H1 (cell line): ENCODE results near the gene GRK5. TPM values are rescaled to one million over a fixed set of nuclear protein-coding genes. Genes with fewer than 3 reads are reported as not detected.

Experiments
- CTCF ChIA-PET: fragments of 300-600 bp; sonication (Branson Sonifier 250); formaldehyde crosslinking; loops from one replicate; lab custom pipeline; 2021; ENCODE audit not compliant: partially characterized antibody; lab: Charles Lee
- POLR2A ChIA-PET: fragments of 300-600 bp; sonication (Branson Sonifier 250); formaldehyde crosslinking; loops from one replicate; lab custom pipeline; 2021; ENCODE audit warnings: inconsistent platforms; ENCODE audit not compliant: partially characterized antibody; lab: Charles Lee
- DNase-seq, 2 experiments: peaks; one replicate each; pipeline versions ENCODE4 v3.0.0 to v3.0.0-alpha.2; 2010 to 2022; ENCODE audit warnings: low spot score in 2 of 2, low read depth in 1 of 2, mixed read lengths in 1 of 2
- FAIRE-seq: peaks from 2 replicates; lab custom pipeline; 2011; peaks lifted over from hg19 to GRCh38; lab: Jason Lieb, UNC
- H2AFZ ChIP-seq: 2 replicates; pipeline ENCODE4 v1.8.1; 2012; ENCODE audit warnings: low read length, inconsistent platforms
- H2AK5ac ChIP-seq: 2 replicates; pipeline ENCODE4 v1.6.1; 2013; ENCODE audit warnings: low read depth, low read length
- H2BK120ac ChIP-seq: replicated peaks from 2 replicates; pipeline ENCODE3; 2013; ENCODE audit warnings: low read depth, low read length, inconsistent platforms
- H2BK12ac ChIP-seq: 2 replicates; pipeline ENCODE4 v1.6.1; 2013; ENCODE audit warnings: low read depth, low read length
- H2BK15ac ChIP-seq: 2 replicates; pipeline ENCODE4 v1.6.1; 2013; ENCODE audit warnings: low read length
- H2BK20ac ChIP-seq: 2 replicates; pipeline ENCODE4 v1.6.1; 2013; ENCODE audit warnings: low read length
- H2BK5ac ChIP-seq: 2 replicates; pipeline ENCODE4 v1.6.1; 2013; ENCODE audit warnings: low read depth, low read length
- H3K14ac ChIP-seq: 2 replicates; pipeline ENCODE4 v1.6.1; 2013; ENCODE audit warnings: inconsistent platforms; ENCODE audit not compliant: insufficient read length
- H3K18ac ChIP-seq: 2 replicates; pipeline ENCODE4 v1.6.1; 2013; ENCODE audit warnings: low read length; ENCODE audit errors: extremely low read depth
- H3K23ac ChIP-seq: 2 replicates; pipeline ENCODE4 v1.6.1; 2013; ENCODE audit warnings: inconsistent platforms; ENCODE audit not compliant: insufficient read length
- H3K23me2 ChIP-seq: 2 replicates; pipeline ENCODE4 v1.6.1; 2013; ENCODE audit warnings: low read depth, low read length
- H3K27ac ChIP-seq: 2 replicates; pipeline ENCODE4 v1.6.1; 2011; ENCODE audit warnings: low read depth, low read length, inconsistent platforms
- H3K27me3 ChIP-seq, 4 experiments: replicated peaks in 1 of 4; 1 replicate in 1 of 4; 2 replicates in 3 of 4; pipeline versions ENCODE4 v1.6.1 to v1.8.1; 2011 to 2013; ENCODE audit warnings: low read length in 3 of 4, mild to moderate bottlenecking in 3 of 4, inconsistent platforms in 2 of 4, mixed read lengths in 2 of 4, moderate library complexity in 1 of 4; ENCODE audit not compliant: control insufficient read depth in 3 of 4, insufficient read depth in 3 of 4; ENCODE audit errors: extremely low read depth in 1 of 4
- H3K36me3 ChIP-seq, 4 experiments: 2 replicates each; pipeline versions ENCODE4 v1.6.1 to v1.8.1; 2011 to 2013; ENCODE audit warnings: mild to moderate bottlenecking in 4 of 4, low read length in 3 of 4, moderate library complexity in 2 of 4, control low read depth in 1 of 4, inconsistent platforms in 1 of 4; ENCODE audit not compliant: insufficient read depth in 4 of 4, control insufficient read depth in 2 of 4
- H3K4ac ChIP-seq: replicated peaks from 2 replicates; pipeline ENCODE3; 2013; ENCODE audit warnings: low read length, low read depth, mixed read lengths, inconsistent platforms; ENCODE audit not compliant: insufficient read length
- H3K4me1 ChIP-seq, 4 experiments: replicated peaks in 1 of 4; 1 replicate in 1 of 4; 2 replicates in 3 of 4; pipeline versions ENCODE4 v1.6.1 to v1.8.1; 2011 to 2013; ENCODE audit warnings: low read length in 3 of 4, inconsistent platforms in 2 of 4, mixed read lengths in 1 of 4; ENCODE audit not compliant: insufficient read depth in 4 of 4, control insufficient read depth in 3 of 4
- H3K4me2 ChIP-seq, 2 experiments: 2 replicates each; pipeline versions ENCODE4 v1.6.1 to v1.8.1; 2011 to 2013; ENCODE audit warnings: low read depth in 2 of 2, low read length in 2 of 2, control low read depth in 1 of 2, inconsistent platforms in 1 of 2, mild to moderate bottlenecking in 1 of 2; ENCODE audit not compliant: insufficient read depth in 1 of 2
- H3K4me3 ChIP-seq, 4 experiments: fragments of 200-600, 300-600 bp in 1 of 4; sonication (generic), shearing (Covaris generic), sonication (Bioruptor Twin) in 1 of 4; 2 replicates each; pipeline versions ENCODE4 v1.5.1 to v1.8.1; 2011 to 2016; ENCODE audit warnings: low read length in 4 of 4, low read depth in 3 of 4, control low read depth in 2 of 4, inconsistent platforms in 2 of 4, mild to moderate bottlenecking in 2 of 4, mixed read lengths in 1 of 4, moderate library complexity in 1 of 4; ENCODE audit not compliant: insufficient read depth in 2 of 4; ENCODE audit errors: extremely low read depth in 1 of 4
- H3K56ac ChIP-seq: replicated peaks from 2 replicates; pipeline ENCODE3; 2013; ENCODE audit warnings: low read depth, mild to moderate bottlenecking, mixed read lengths, low read length, inconsistent platforms; ENCODE audit not compliant: insufficient read length
- H3K79me1 ChIP-seq: 2 replicates; pipeline ENCODE4 v1.6.1; 2013; ENCODE audit warnings: low read depth, low read length, control low read depth
- H3K79me2 ChIP-seq, 2 experiments: 2 replicates each; pipeline versions ENCODE4 v1.6.1 to v1.8.1; 2012 to 2013; ENCODE audit warnings: low read length in 2 of 2, mild to moderate bottlenecking in 2 of 2, inconsistent platforms in 1 of 2; ENCODE audit not compliant: insufficient read depth in 2 of 2, control insufficient read depth in 1 of 2
- H3K9ac ChIP-seq, 4 experiments: replicated peaks in 1 of 4; 1 replicate in 1 of 4; 2 replicates in 3 of 4; pipeline versions ENCODE4 v1.6.1 to v1.8.1; 2011 to 2013; ENCODE audit warnings: low read depth in 3 of 4, low read length in 3 of 4, control low read depth in 2 of 4, mild to moderate bottlenecking in 2 of 4, moderate library complexity in 2 of 4, inconsistent platforms in 1 of 4; ENCODE audit errors: extremely low read depth in 1 of 4
- H3K9me3 ChIP-seq, 2 experiments: 2 replicates each; pipeline versions ENCODE4 v1.6.1 to v1.8.1; 2012 to 2013; ENCODE audit warnings: mild to moderate bottlenecking in 2 of 2, moderate library complexity in 2 of 2, control low read depth in 1 of 2, inconsistent platforms in 1 of 2, low read depth in 1 of 2, low read length in 1 of 2, mixed read lengths in 1 of 2; ENCODE audit not compliant: insufficient read depth in 2 of 2
- H4K20me1 ChIP-seq, 2 experiments: replicated peaks in 1 of 2; 2 replicates each; pipeline versions ENCODE3 to v1.8.1; 2011 to 2013; ENCODE audit warnings: inconsistent platforms in 2 of 2, low read length in 2 of 2, mild to moderate bottlenecking in 1 of 2; ENCODE audit not compliant: insufficient read depth in 2 of 2, control insufficient read depth in 1 of 2
- H4K5ac ChIP-seq: 2 replicates; pipeline ENCODE4 v1.6.1; 2013; ENCODE audit warnings: low read length, low read depth, mixed read lengths, inconsistent platforms; ENCODE audit not compliant: insufficient read length
- H4K8ac ChIP-seq: 2 replicates; pipeline ENCODE4 v1.8.0; 2013; ENCODE audit warnings: mild to moderate bottlenecking, moderate library complexity, low read length, inconsistent platforms; ENCODE audit not compliant: insufficient read depth; ENCODE audit errors: extremely low read depth
- H4K91ac ChIP-seq: replicated peaks from 2 replicates; pipeline ENCODE3; 2013; ENCODE audit warnings: low read length, mixed read lengths, inconsistent platforms; ENCODE audit not compliant: insufficient read length
- NRF1 ChIP-seq: IDR thresholded peaks from 2 replicates; pipeline ENCODE4 v1.6.1; 2011; ENCODE audit warnings: mild to moderate bottlenecking, low read depth, low read length, improper control_type of control experiment
- RNF2 ChIP-seq: fragments of 200-900, 300-1000 bp; sonication (generic); IDR thresholded peaks from 2 replicates; pipeline ENCODE4 v1.7.1; 2016; ENCODE audit warnings: borderline replicate concordance, low read depth, mild to moderate bottlenecking, antibody characterized with exemption, low read length; ENCODE audit not compliant: poor library complexity, severe bottlenecking; ENCODE audit errors: missing control alignments
- SIX5 ChIP-seq: IDR thresholded peaks from 2 replicates; pipeline ENCODE4 v1.6.1; 2011; ENCODE audit warnings: mild to moderate bottlenecking, low read depth, low read length
- WGBS, 2 experiments: shearing (Covaris generic) in 1 of 2; methylation state at CpG; one replicate each; pipeline versions ENCODE4 v1.1.6 to v1.1.7; 2013 to 2015; ENCODE audit warnings: low lambda C conversion rate in 2 of 2, mixed read lengths in 2 of 2, inconsistent platforms in 1 of 2, low coverage in 1 of 2, missing lambda C conversion rate in 1 of 2; ENCODE audit not compliant: insufficient replicate concordance in 2 of 2, insufficient coverage in 1 of 2, insufficient read length in 1 of 2; ENCODE audit errors: extremely low coverage in 1 of 2, missing lambda C conversion rate in 1 of 2; 5-methylcytosine and 5-hydroxymethylcytosine counted together
- long read RNA-seq, 2 experiments: library from RNA in 1 of 2; library from capped mRNA in 1 of 2; stranded (forward); transcript quantifications; one replicate each; pipeline ENCODE4 v2.0.0, GENCODE V29; 2021; ENCODE audit warnings: inconsistent platforms in 1 of 2
- polyA minus RNA-seq, 3 experiments: library from RNA; depleted of rRNA, polyadenylated mRNA; stranded (reverse); fragments of >200 nt; gene quantifications; 1 replicate in 2 of 3; 2 replicates in 1 of 3; pipeline ENCODE4 v1.2.3, GENCODE V29; 2011
- polyA plus RNA-seq, 7 experiments: library from polyadenylated mRNA; depleted of rRNA in 3 of 7; stranded (reverse) in 5 of 7; unstranded in 2 of 7; fragments of >200 nt in 5 of 7; fragments of 200-250 nt in 2 of 7; gene quantifications; 1 replicate in 5 of 7; 2 replicates in 1 of 7; 4 replicates in 1 of 7; pipeline versions ENCODE4 v1.2.1 to v1.2.3, GENCODE V29; 2011 to 2013; ENCODE audit warnings: missing spikeins in 2 of 7, mixed read lengths in 2 of 7
- total RNA-seq: library from RNA; stranded (reverse); fragmentation: NEBNext Ultra II Directional; extraction: Animal tissue kit (Norgen Biotek cat#: 25700); gene quantifications from 2 replicates; pipeline ENCODE4 v1.2.1, GENCODE V29; 2021

Gene GRK5
- total RNA-seq, result 2.4 and 2.5 TPM in 2 replicates
- 0.54 and 0.88 TPM in 2 replicates for polyA plus RNA-seq (2011; rRNA removed)
- 1.2 TPM for polyA plus RNA-seq (2011; cell fraction: cytosol; rRNA removed)
- 1.1 TPM for polyA plus RNA-seq (2011; cell fraction: nucleus; rRNA removed)
- 1.2 to 1.5 TPM (median 1.3 TPM) in 4 replicates for polyA plus RNA-seq (2012, experiment 1 of 2)
- 0.56 TPM for polyA plus RNA-seq (2012, experiment 2 of 2)
- 0.83 TPM for polyA plus RNA-seq (2013, experiment 1 of 2)
- 0.88 TPM for polyA plus RNA-seq (2013, experiment 2 of 2)
- polyA minus RNA-seq (2011; rRNA and poly(A)+ RNA removed), result 0.85 and 1.1 TPM in 2 replicates
- polyA minus RNA-seq (2011; cell fraction: cytosol; rRNA and poly(A)+ RNA removed), result 0.66 TPM
- 0.70 TPM for polyA minus RNA-seq (2011; cell fraction: nucleus; rRNA and poly(A)+ RNA removed)
- long read RNA-seq, experiment 1, result 0 reads
- long read RNA-seq, experiment 2, result 0 reads

DNA sequence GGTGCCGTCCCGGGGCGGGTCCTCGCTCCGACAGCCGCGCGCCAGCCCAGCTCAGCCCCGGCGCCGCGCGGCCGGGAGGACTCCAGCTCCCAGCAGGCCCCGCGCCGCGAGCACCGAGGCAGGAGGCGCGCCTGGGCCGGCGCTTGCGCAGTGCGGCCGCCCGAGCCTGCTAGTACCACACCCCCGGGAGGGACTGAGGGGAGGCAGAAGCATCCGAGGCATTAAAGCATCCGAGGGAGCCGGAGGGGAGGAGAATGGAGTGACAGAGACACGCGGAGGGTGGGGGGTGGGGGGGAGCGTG lies at the start of gene GRK5:
TSS of gene GRK5 (plus strand) at position 206 of the 301 bp plus-strand sequence. CDS start 347 bp downstream, outside the sequence.
- peaks cover 3 to 8% (median 6%) of the 10 kb centered on the region in 4 experiments for H3K4me1 ChIP-seq
- no peaks in the 10 kb centered on the region for H3K79me1 ChIP-seq
- CTCF ChIA-PET, result interaction anchor here (0.6 to 10.9 kb wide), 30 partner anchors 8 to 337 kb away, joined by 3 to 272 read pairs (median 4); no protein-coding TSS in a partner anchor
- H3K9me3 ChIP-seq, result no peaks in the 10 kb centered on the region
- peak within 1 kb of the TSS in 3 of 4 experiments; percentile 72 to 95 (median 80); a peak in 5 of 7 replicates for H3K9ac ChIP-seq
- H2BK5ac ChIP-seq, result no peak within 1 kb of the TSS
- H2BK20ac ChIP-seq, result no peak within 1 kb of the TSS
- no peak within 1 kb of the TSS for H3K4ac ChIP-seq
- peaks cover 0 to 5% of the 10 kb centered on the region in 2 experiments for H4K20me1 ChIP-seq
- peak within 1 kb of the TSS; percentile 75 to 94 for H3K4me2 ChIP-seq
- no peaks in the 10 kb centered on the region for H3K79me2 ChIP-seq
- H2BK15ac ChIP-seq, result no peak within 1 kb of the TSS
- H3K56ac ChIP-seq, result no peak within 1 kb of the TSS
- H3K23ac ChIP-seq, result no peak within 1 kb of the TSS
- DNase-seq (peak; percentile 80 to 89), FAIRE-seq (no peak)
- H3K18ac ChIP-seq, result no peak within 1 kb of the TSS
- no peaks in the 10 kb centered on the region for H3K36me3 ChIP-seq
- peak within 1 kb of the TSS; percentile 51 to 79 (median 62) for H3K4me3 ChIP-seq
- H4K5ac ChIP-seq, result no peak within 1 kb of the TSS
- no peak within 1 kb of the TSS for H4K91ac ChIP-seq
- H3K27ac ChIP-seq, result peak within 1 kb of the TSS; percentile 41; the same call in 1 of the 2 replicates
- H2BK12ac ChIP-seq, result no peak within 1 kb of the TSS
- peaks cover 5 to 17% (median 14%) of the 10 kb centered on the region in 4 experiments for H3K27me3 ChIP-seq
- H3K23me2 ChIP-seq, result peaks cover 7% of the 10 kb centered on the region
- 1% methylated on average over 18 of the region's 34 CpGs; no CpG with 5 or more reads in 1 of the 2 experiments for WGBS, 2 experiments
- TF ChIP-seq RNF2 (no peak), NRF1 (peak; percentile 84), SIX5 (peak; percentile 4; the same call in 1 of the 2 replicates)
- POLR2A ChIA-PET, result interaction anchor here (0.8 to 1.6 kb wide), 5 partner anchors 9 to 390 kb away, joined by 3 to 5 read pairs (median 4); partner anchors contain the start of gene TIAL1
- no peak within 1 kb of the TSS for H2BK120ac ChIP-seq
- H2AK5ac ChIP-seq, result no peak within 1 kb of the TSS
- no peak within 1 kb of the TSS for H2AFZ ChIP-seq
- H3K14ac ChIP-seq, result no peak within 1 kb of the TSS
- peak within 1 kb of the TSS; percentile 94 for H4K8ac ChIP-seq
